HepG2 (cell line): Measurements from ENCODE around the gene PHF14. TPM values are rescaled to one million over a fixed set of nuclear protein-coding genes. Genes with fewer than 3 reads are reported as not detected.

Source experiments
- CHCHD3 ChIP-seq: sonication (generic); formaldehyde crosslinking; IDR thresholded peaks from 2 replicates; pipeline ENCODE4 v1.8.0; 2022; ENCODE audit warnings: mild to moderate bottlenecking, missing genetic modification reagents, moderate library complexity
- DPF2 ChIP-seq: sonication (generic); formaldehyde crosslinking; IDR thresholded peaks from 2 replicates; pipeline ENCODE4 v1.4.0; 2020; ENCODE audit warnings: mild to moderate bottlenecking, low read depth, missing genetic modification reagents, borderline replicate concordance
- HOXA9 ChIP-seq: sonication (generic); formaldehyde crosslinking; IDR thresholded peaks from 2 replicates; pipeline ENCODE4 v1.8.1; 2022; ENCODE audit warnings: missing genetic modification reagents, mild to moderate bottlenecking, moderate library complexity, borderline replicate concordance
- KDM4B ChIP-seq: sonication (generic); formaldehyde crosslinking; IDR thresholded peaks from 2 replicates; pipeline ENCODE4 v1.4.0; 2020; ENCODE audit warnings: missing genetic modification reagents
- KLF9 ChIP-seq: IDR thresholded peaks from 2 replicates; pipeline ENCODE4 v1.6.1; 2016; ENCODE audit warnings: low read depth
- MBNL3 ChIP-seq: fragments of 250-450 bp; sonication (Bioruptor Pico); conservative IDR thresholded peaks from 2 replicates; pipeline ENCODE4 v1.8.0; 2022; ENCODE audit warnings: mild to moderate bottlenecking, inconsistent platforms
- NCOR1 ChIP-seq: fragments of 200-600 bp; sonication (generic); IDR thresholded peaks from 2 replicates; pipeline ENCODE4 v1.7.0; 2017; ENCODE audit warnings: antibody characterized with exemption, low read length, borderline replicate concordance
- NR3C1 ChIP-seq: sonication (generic); formaldehyde crosslinking; IDR thresholded peaks from 2 replicates; pipeline ENCODE4 v1.4.0; 2020; ENCODE audit warnings: missing genetic modification reagents
- NRL ChIP-seq: sonication (generic); formaldehyde crosslinking; IDR thresholded peaks from 2 replicates; pipeline ENCODE4 v1.5.0; 2020; ENCODE audit warnings: missing genetic modification reagents, mild to moderate bottlenecking, moderate library complexity, borderline replicate concordance
- PHF5A ChIP-seq: IDR thresholded peaks from one replicate; pipeline ENCODE4 v1.6.1; 2018; ENCODE audit warnings: low read depth, missing genetic modification reagents; ENCODE audit not compliant: unreplicated experiment
- POGZ ChIP-seq: sonication (generic); formaldehyde crosslinking; IDR thresholded peaks from 2 replicates; pipeline ENCODE4 v1.4.0; 2020; ENCODE audit warnings: mild to moderate bottlenecking, missing genetic modification reagents
- RCOR2 ChIP-seq: IDR thresholded peaks from 2 replicates; pipeline ENCODE4 v1.6.1; 2016; ENCODE audit warnings: missing biosample characterization, missing genetic modification reagents
- SOX5 ChIP-seq: IDR thresholded peaks from 2 replicates; pipeline ENCODE4 v1.6.1; 2016; ENCODE audit warnings: borderline replicate concordance
- SP4 ChIP-seq: sonication (generic); formaldehyde crosslinking; IDR thresholded peaks from 2 replicates; pipeline ENCODE4 v1.8.1; 2023; ENCODE audit warnings: mild to moderate bottlenecking, missing genetic modification reagents
- THYN1 ChIP-seq: sonication (generic); formaldehyde crosslinking; IDR thresholded peaks from 2 replicates; pipeline ENCODE4 v1.8.1; 2023; ENCODE audit warnings: low read depth, mild to moderate bottlenecking, moderate library complexity, missing genetic modification reagents, borderline replicate concordance
- ZNF678 ChIP-seq: sonication (generic); formaldehyde crosslinking; IDR thresholded peaks from 2 replicates; pipeline ENCODE4 v1.4.0; 2020; ENCODE audit warnings: mild to moderate bottlenecking, missing genetic modification reagents
- ZNF891 ChIP-seq: sonication (generic); formaldehyde crosslinking; IDR thresholded peaks from 2 replicates; pipeline ENCODE4 v1.5.0; 2020; ENCODE audit warnings: mild to moderate bottlenecking, missing genetic modification reagents
- polyA plus RNA-seq, 8 experiments: library from polyadenylated mRNA; depleted of rRNA in 3 of 8; stranded (reverse) in 7 of 8; unstranded in 1 of 8; fragments of >200 nt; fragmentation: Illumina TruSeq in 4 of 8; extraction: Trizol in 4 of 8; gene quantifications; 2 replicates each; pipeline versions ENCODE4 v1.2.1 to v1.2.3, GENCODE V29; 2011 to 2016; ENCODE audit warnings: low read depth in 4 of 8, missing spikeins in 1 of 8, mixed read lengths in 1 of 8; ENCODE audit not compliant: insufficient read depth in 1 of 8
- total RNA-seq, 5 experiments: library from RNA; depleted of rRNA; stranded (reverse); fragments of >200 nt; fragmentation: Illumina TruSeq; extraction: Trizol; gene quantifications; 2 replicates each; pipeline ENCODE4 v1.2.3, GENCODE V29; 2016; ENCODE audit warnings: low read depth in 1 of 5
- TF ChIP-seq, protein P1 (sequence below): IDR thresholded peaks from 2 replicates; pipeline ENCODE4 v1.6.1; 2018; ENCODE audit warnings: missing genetic modification reagents
- TF ChIP-seq, protein P2 (sequence below): sonication (generic); formaldehyde crosslinking; IDR thresholded peaks from 2 replicates; pipeline ENCODE4 v1.4.0; 2020; ENCODE audit warnings: mild to moderate bottlenecking, low read depth, missing genetic modification reagents
- TF ChIP-seq, protein P3 (sequence below): sonication (generic); formaldehyde crosslinking; IDR thresholded peaks from 2 replicates; pipeline ENCODE4 v1.8.0; 2022; ENCODE audit warnings: mild to moderate bottlenecking, missing genetic modification reagents, moderate library complexity
- TF ChIP-seq, protein P4 (sequence below): sonication (generic); formaldehyde crosslinking; conservative IDR thresholded peaks from 2 replicates; pipeline ENCODE4 v1.8.0; 2022; ENCODE audit warnings: low read depth, missing genetic modification reagents
- TF ChIP-seq, protein P5 (sequence below): sonication (generic); formaldehyde crosslinking; IDR thresholded peaks from 2 replicates; pipeline ENCODE4 v1.5.1; 2020; ENCODE audit warnings: mild to moderate bottlenecking, missing genetic modification reagents

PHF14 gene
- total and polyA plus RNA-seq, 2 of the 13 experiments (the other 11 are each of a cell fraction or from before 2014, with no cell fraction given), result 18.9 to 68.7 TPM

DNA sequence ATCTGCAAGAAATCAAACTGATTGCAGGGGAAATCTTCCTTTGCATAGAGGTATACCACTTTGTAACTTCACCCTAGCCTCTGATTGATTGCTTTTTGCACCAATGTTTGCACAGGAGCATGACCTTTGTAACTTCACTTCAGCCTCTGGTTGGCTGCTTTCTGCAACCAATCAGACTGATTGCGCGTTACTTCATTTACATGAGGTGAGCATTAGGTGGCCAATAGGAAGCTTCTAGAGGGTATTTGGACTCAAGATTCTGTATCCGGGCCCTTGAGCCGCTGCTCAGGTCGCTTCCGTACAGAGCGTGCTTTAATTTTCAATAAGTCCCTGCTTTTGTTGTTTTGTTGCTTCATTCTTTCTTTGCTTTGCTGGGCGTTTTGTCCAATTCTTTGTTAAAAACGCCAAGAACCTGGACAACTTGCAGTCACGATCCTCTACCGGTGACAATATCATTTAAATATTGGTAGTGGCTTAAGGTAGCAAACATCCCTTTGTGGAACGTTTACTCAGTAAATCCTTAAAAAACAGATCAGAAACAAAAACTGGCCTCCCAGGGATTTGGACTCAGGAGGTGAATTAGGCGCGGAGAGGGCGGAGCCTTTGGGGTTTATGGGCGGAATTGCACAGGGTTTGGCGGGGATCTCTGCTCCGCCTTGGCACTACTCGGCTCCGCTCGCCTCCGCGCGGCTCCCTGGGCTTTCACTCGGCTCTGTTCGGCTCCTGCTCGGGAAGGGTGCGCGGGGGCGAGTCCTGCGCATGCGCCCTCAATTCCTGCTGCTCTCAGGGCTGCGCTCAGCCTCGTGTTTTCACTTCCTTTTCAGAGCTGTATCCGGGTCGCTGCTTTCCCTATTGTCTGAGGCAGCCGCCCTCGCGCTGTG is at the start of gene PHF14 (continued):
- TF ChIP-seq THYN1 (CRISPR knock-in tag) (no peak), DPF2 (no peak), PHF5A (CRISPR knock-in tag) (no peak), NRL (no peak), CHCHD3 (CRISPR knock-in tag) (no peak), SP4 (CRISPR knock-in tag) (no peak), NCOR1 (peak; percentile 47; the same call in 1 of the 2 replicates), POGZ (CRISPR knock-in tag) (peak; percentile 80), NR3C1 (CRISPR knock-in tag) (no peak), KLF9 (no peak), SOX5 (CRISPR knock-in tag) (peak; percentile 46), KDM4B (CRISPR knock-in tag) (no peak), MBNL3 (CRISPR knock-in tag) (no peak), ZNF678 (0 out of 2 replicates have a peak, but pooled peaks have one; percentile 38), ZNF891 (CRISPR knock-in tag) (no peak), HOXA9 (no peak), RCOR2 (CRISPR knock-in tag) (no peak)
- TF ChIP-seq, protein P1, sequence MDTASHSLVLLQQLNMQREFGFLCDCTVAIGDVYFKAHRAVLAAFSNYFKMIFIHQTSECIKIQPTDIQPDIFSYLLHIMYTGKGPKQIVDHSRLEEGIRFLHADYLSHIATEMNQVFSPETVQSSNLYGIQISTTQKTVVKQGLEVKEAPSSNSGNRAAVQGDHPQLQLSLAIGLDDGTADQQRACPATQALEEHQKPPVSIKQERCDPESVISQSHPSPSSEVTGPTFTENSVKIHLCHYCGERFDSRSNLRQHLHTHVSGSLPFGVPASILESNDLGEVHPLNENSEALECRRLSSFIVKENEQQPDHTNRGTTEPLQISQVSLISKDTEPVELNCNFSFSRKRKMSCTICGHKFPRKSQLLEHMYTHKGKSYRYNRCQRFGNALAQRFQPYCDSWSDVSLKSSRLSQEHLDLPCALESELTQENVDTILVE (CRISPR knock-in tag), result peak; percentile 44; the same call in 1 of the 2 replicates
- TF ChIP-seq, protein P2, sequence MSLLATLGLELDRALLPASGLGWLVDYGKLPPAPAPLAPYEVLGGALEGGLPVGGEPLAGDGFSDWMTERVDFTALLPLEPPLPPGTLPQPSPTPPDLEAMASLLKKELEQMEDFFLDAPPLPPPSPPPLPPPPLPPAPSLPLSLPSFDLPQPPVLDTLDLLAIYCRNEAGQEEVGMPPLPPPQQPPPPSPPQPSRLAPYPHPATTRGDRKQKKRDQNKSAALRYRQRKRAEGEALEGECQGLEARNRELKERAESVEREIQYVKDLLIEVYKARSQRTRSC (CRISPR knock-in tag), result no peak
- TF ChIP-seq, protein P3, sequence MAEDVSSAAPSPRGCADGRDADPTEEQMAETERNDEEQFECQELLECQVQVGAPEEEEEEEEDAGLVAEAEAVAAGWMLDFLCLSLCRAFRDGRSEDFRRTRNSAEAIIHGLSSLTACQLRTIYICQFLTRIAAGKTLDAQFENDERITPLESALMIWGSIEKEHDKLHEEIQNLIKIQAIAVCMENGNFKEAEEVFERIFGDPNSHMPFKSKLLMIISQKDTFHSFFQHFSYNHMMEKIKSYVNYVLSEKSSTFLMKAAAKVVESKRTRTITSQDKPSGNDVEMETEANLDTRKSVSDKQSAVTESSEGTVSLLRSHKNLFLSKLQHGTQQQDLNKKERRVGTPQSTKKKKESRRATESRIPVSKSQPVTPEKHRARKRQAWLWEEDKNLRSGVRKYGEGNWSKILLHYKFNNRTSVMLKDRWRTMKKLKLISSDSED (CRISPR knock-in tag), result no peak
- TF ChIP-seq, protein P4, sequence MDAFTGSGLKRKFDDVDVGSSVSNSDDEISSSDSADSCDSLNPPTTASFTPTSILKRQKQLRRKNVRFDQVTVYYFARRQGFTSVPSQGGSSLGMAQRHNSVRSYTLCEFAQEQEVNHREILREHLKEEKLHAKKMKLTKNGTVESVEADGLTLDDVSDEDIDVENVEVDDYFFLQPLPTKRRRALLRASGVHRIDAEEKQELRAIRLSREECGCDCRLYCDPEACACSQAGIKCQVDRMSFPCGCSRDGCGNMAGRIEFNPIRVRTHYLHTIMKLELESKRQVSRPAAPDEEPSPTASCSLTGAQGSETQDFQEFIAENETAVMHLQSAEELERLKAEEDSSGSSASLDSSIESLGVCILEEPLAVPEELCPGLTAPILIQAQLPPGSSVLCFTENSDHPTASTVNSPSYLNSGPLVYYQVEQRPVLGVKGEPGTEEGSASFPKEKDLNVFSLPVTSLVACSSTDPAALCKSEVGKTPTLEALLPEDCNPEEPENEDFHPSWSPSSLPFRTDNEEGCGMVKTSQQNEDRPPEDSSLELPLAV (CRISPR knock-in tag), result no peak
- TF ChIP-seq, protein P5, sequence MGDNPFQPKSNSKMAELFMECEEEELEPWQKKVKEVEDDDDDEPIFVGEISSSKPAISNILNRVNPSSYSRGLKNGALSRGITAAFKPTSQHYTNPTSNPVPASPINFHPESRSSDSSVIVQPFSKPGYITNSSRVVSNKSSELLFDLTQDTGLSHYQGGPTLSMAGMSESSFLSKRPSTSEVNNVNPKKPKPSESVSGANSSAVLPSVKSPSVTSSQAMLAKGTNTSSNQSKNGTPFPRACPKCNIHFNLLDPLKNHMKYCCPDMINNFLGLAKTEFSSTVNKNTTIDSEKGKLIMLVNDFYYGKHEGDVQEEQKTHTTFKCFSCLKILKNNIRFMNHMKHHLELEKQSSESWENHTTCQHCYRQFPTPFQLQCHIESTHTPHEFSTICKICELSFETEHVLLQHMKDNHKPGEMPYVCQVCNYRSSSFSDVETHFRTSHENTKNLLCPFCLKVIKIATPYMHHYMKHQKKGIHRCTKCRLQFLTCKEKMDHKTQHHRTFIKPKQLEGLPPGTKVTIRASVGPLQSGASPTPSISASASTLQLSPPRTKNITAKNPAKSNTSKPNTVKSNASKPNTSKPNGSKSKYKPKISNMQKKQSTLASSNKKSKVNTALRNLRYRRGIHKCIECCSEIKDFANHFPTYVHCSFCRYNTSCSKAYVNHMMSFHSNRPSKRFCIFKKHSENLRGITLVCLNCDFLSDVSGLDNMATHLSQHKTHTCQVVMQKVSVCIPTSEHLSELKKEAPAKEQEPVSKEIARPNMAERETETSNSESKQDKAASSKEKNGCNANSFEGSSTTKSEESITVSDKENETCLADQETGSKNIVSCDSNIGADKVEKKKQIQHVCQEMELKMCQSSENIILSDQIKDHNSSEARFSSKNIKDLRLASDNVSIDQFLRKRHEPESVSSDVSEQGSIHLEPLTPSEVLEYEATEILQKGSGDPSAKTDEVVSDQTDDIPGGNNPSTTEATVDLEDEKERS, result no peak
